ENCODE data around the gene CELSR1. TPM values are rescaled to one million over a fixed set of nuclear protein-coding genes. Genes with fewer than 3 reads are reported as not detected.
"Not testable (repeated sequence)": the region's sequence is repeated elsewhere in the genome, so short reads cannot be mapped to it uniquely, and the experiment has no call there.

Gene CELSR1
- total RNA-seq, 1 donor from 2014 or later, result 8.9 TPM

GRCh38 chr22:46502440-46503175 lies 34.8 kb downstream of the CELSR1 start:
- DNase-seq, result no peak

GRCh38 chr22:46501701-46502100 lies 35.7 kb downstream of the CELSR1 start:
- H3K9me3 ChIP-seq (replicated peaks), result no peaks in the 10 kb centered on the region
- H3K27me3 ChIP-seq (ENCODE audit: low read depth), result peaks cover 35% of the 10 kb centered on the region
- no peaks in the 10 kb centered on the region for H3K36me3 ChIP-seq
- TF ChIP-seq CTCF (IDR thresholded peaks at IDR 0.05; ENCODE audit: borderline replicate concordance), result no peak
- no peaks in the 10 kb centered on the region for H3K4me1 ChIP-seq
- intact Hi-C loops (cut with micrococcal nuclease), result no loop called here
- no peak for DNase-seq
- H3K4me3 ChIP-seq, result no peak overlapping the region
- no peak overlapping the region for H3K27ac ChIP-seq (replicated peaks)

More at GRCh38 chr22:46502440-46503175, 34.8 kb downstream of the CELSR1 start:
- no peak overlapping the region for H3K27ac ChIP-seq (replicated peaks)
- H3K4me1 ChIP-seq, result no peaks in the 10 kb centered on the region
- H3K9me3 ChIP-seq (replicated peaks), result no peaks in the 10 kb centered on the region
- no peak for TF ChIP-seq CTCF (IDR thresholded peaks at IDR 0.05; ENCODE audit: borderline replicate concordance)
- no peaks in the 10 kb centered on the region for H3K36me3 ChIP-seq
- no peak overlapping the region for H3K4me3 ChIP-seq
- intact Hi-C loops (cut with micrococcal nuclease), result no loop called here
- peaks cover 44% of the 10 kb centered on the region for H3K27me3 ChIP-seq (ENCODE audit: low read depth)

GRCh38 chr22:46501265-46501664 lies 36.2 kb downstream of the CELSR1 start:
- H3K9me3 ChIP-seq (replicated peaks); H3K4me3 ChIP-seq; DNase-seq; H3K27ac ChIP-seq (replicated peaks); H3K36me3 ChIP-seq; intact Hi-C loops (cut with micrococcal nuclease); H3K4me1 ChIP-seq: not testable (repeated sequence)
- peaks cover 35% of the 10 kb centered on the region for H3K27me3 ChIP-seq (ENCODE audit: low read depth)

- no peak for TF ChIP-seq CTCF (IDR thresholded peaks at IDR 0.05; ENCODE audit: borderline replicate concordance)
- no peak for DNase-seq
Measured at GRCh38 chr22:46500201-46500600, 37.2 kb downstream of the CELSR1 start.

GRCh38 chr22:46499805-46500189 lies 37.6 kb downstream of the CELSR1 start:
- DNase-seq, result no peak
- H3K27ac ChIP-seq (replicated peaks), result no peak overlapping the region
- no peaks in the 10 kb centered on the region for H3K36me3 ChIP-seq
- intact Hi-C loops (cut with micrococcal nuclease), result no loop called here
- H3K27me3 ChIP-seq (ENCODE audit: low read depth), result peaks cover 35% of the 10 kb centered on the region
- no peaks in the 10 kb centered on the region for H3K9me3 ChIP-seq (replicated peaks)
- H3K4me1 ChIP-seq, result no peaks in the 10 kb centered on the region
- no peak for TF ChIP-seq CTCF (IDR thresholded peaks at IDR 0.05; ENCODE audit: borderline replicate concordance)
- H3K4me3 ChIP-seq, result no peak overlapping the region

More at GRCh38 chr22:46500201-46500600, 37.2 kb downstream of the CELSR1 start:
- Histone ChIP-seq H3K36me3 (no peaks in the 10 kb centered on the region), H3K4me3 (no peak overlapping the region), H3K27ac (replicated peaks) (no peak overlapping the region), H3K9me3 (replicated peaks) (no peaks in the 10 kb centered on the region), H3K4me1 (no peaks in the 10 kb centered on the region), H3K27me3 (ENCODE audit: low read depth) (peaks cover 35% of the 10 kb centered on the region)
- intact Hi-C loops (cut with micrococcal nuclease), result no loop called here

GRCh38 chr22:46491946-46492345 lies 45.5 kb downstream of the CELSR1 start:
- Histone ChIP-seq H3K4me1 (peaks cover 5% of the 10 kb centered on the region), H3K9me3 (replicated peaks) (no peaks in the 10 kb centered on the region), H3K27me3 (ENCODE audit: low read depth) (no peaks in the 10 kb centered on the region), H3K27ac (replicated peaks) (no peak overlapping the region), H3K36me3 (no peaks in the 10 kb centered on the region), H3K4me3 (no peak overlapping the region)
- TF ChIP-seq CTCF (IDR thresholded peaks at IDR 0.05; ENCODE audit: borderline replicate concordance), result no peak
- intact Hi-C loops (cut with micrococcal nuclease), result no loop called here
- DNase-seq, result no peak
